G401 (cell line): ENCODE results near the gene SLC51B. TPM values are rescaled to one million over a fixed set of nuclear protein-coding genes. Genes with fewer than 3 reads are reported as not detected.
"Not testable (repeated sequence)": the region's sequence is repeated elsewhere in the genome, so short reads cannot be mapped to it uniquely, and the experiment has no call there.

Experiments
- DNase-seq: peaks from one replicate; pipeline ENCODE4 v3.0.0-alpha.2; 2015; ENCODE audit warnings: low spot score
- in situ Hi-C: cut with HindIII; loops from 2 replicates; pipeline ENCODE4 v1.10.0; 2016; ENCODE audit warnings: low sequenced_read_pairs, mixed read lengths
- total RNA-seq: library from RNA; depleted of rRNA; stranded (reverse); fragments of >200 nt; shearing (Covaris generic); gene quantifications from 2 replicates; pipeline ENCODE4 v1.2.3, GENCODE V29; 2014

The SLC51B gene
- total RNA-seq, 1 experiment from 2014 or later, result not detected

GRCh38 chr15:65060641-65061397 is 15.6 kb downstream of the SLC51B start:
- in situ Hi-C loops, result no loop called here
- peak; percentile 26 for DNase-seq

- DNase-seq, result no peak
- in situ Hi-C loops, result no loop called here
These were observed 16.9 kb downstream of the SLC51B start for GRCh38 chr15:65062061-65062460.

- no peak for DNase-seq
- in situ Hi-C loops, result no loop called here
These were observed 17.5 kb downstream of the SLC51B start for GRCh38 chr15:65062726-65063125.

- no peak for DNase-seq
- in situ Hi-C loops, result no loop called here
These were observed 20.9 kb downstream of the SLC51B start for GRCh38 chr15:65066001-65066634.

- in situ Hi-C loops, result no loop called here
- DNase-seq, result no peak
These were observed 21.6 kb downstream of the SLC51B start for GRCh38 chr15:65066635-65067316.

GRCh38 chr15:65067317-65067644 is 22.1 kb downstream of the SLC51B start:
- in situ Hi-C loops, result no loop called here

DNA sequence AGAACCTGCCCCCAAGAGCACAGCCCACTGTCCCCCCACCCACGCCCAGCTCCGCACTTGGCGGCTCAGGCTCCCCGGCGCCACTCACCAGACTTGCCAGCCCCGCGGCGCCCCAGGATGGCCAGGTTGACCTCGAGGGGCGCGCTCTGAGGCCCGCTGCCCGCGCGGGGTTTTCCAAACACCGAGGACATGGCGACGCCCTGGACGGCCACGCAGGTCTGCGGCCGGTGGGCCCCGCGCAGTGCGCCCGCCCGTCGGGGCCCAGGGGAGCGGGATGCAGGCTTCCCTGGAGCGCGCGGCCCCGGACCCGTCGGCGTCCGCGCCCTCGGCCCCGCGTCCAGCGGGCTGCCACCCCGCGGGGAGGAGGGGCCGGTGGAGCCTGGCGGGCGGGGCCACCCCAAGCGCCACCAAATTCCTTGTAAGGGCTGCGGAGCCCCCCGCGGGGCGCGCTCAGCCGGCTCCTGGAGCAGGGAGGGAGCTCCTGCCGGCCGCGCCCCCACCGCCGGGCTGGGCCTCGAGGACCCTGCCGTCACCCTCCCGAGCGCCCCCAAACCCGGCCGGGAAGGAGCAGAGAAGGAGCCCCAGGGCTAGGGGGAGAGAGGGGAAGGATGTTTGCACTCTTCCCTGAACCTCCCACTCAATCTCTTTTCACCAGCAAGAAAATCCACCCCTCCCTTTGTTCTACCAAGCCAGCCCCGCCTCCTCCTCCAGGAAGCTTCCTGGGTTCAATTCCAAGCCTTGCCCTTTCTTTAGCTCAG is 22.6 kb downstream of the SLC51B start, which contains the start of gene RASL12:
RASL12 (minus strand) TSS at position 347 of the 758 bp plus-strand sequence; CDS start at position 191, 156 bp downstream.
- in situ Hi-C loops, result no loop called here
- no peak for DNase-seq

More at GRCh38 chr15:65067317-65067644, 22.1 kb downstream of the SLC51B start:
- DNase-seq, result no peak

DNA sequence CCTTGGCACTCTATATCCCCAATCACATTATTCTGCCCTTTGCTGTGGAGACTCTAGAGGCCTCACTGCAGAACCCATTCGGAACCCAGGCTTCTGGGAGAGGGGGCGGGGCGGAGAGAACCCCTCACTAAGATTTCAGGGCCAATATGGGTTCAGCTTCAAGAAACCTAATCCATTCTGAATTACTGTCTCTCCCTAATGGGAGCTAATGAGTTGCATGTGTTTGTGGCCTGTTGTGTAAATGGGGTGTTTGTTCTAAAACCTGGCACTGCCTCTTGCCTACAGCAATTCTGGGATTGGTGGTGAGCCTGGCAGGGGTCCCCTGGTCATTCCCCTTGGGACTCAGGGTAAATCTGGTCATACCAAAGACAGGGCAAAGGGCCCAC is 23.2 kb downstream of the SLC51B start:
- in situ Hi-C loops, result no loop called here
- no peak for DNase-seq

DNA sequence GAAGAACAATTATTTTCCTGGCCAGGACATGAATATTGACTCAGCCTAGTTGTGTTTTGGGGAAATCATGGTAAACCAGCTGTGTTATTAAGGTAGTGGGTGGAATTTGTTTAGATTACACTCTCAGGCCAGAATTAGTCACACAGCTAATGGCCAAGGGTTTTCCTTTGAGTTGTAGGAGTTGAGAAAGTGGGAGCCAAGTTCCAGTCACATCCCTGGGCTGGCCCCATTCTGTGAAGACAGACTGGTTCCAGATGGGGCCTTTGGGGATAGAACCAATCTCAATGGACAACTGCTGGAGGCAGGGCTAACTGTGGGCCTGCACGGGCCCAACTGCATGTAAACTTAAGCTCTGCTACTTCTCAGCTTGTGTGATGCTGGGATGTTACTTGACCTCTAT is 24.0 kb downstream of the SLC51B start:
- no peak for DNase-seq
- in situ Hi-C loops, result no loop called here

DNA sequence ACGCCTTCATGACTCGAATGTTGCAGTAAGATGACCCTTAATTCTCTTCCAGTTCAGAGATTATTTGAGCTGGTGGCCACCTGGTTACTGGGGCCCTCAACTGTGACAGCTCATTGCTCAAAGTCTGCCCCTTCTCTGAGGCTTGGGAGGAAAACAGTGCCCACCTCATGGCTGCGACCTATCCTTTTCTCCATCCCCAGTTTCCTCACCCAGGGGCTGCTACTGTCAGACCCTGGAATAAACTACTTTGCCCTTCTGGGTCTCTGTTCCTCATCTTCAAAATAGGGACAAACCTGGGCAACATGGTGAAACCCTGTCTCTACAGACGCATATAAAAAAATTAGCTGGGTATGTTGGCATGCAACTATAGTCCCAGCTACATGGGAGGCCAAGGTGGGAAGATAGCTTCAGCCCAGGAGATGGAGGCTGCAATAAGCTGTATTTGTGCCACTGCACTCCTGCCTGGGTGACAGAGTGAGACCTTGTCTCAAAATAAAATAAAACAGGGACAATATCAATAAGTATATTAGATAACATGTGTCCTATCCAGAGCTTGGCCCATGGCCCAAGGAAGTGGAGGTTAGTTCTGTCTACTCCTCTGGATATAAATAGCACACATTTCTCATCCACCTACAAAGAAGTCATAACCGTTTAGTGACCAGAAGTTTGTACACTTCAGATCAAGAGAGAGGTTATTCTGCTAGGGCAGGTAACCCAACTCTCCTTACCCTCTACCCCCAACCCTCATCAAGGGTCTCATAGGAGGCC is 24.8 kb downstream of the SLC51B start:
- in situ Hi-C loops, result no loop called here
- DNase-seq, result no peak

DNA sequence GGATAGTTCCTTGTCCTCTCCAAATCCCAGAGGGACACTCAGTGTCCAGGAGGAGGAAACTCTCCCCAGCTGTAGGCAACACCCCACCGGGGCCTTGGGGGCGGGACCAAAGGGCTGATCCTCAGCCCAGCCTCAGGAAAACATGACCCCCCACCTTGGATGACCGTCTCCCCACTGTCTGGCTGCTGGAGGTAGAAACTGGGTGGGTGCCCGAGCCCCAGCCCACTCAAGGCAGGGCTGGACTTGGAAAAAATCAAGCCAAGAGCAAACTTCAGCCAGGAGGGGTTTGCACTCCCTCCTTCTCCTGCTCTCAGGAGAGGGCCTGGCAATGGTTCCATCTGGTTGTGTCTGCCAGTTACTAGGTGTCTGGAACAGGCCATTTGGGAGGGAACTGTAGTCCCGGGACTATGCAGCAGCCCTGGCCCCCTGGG is 26.2 kb downstream of the SLC51B start:
- no peak for DNase-seq
- in situ Hi-C loops, result no loop called here

- in situ Hi-C loops, result no loop called here
- DNase-seq, result no peak
These were observed 26.8 kb downstream of the SLC51B start for GRCh38 chr15:65072027-65072426.

DNA sequence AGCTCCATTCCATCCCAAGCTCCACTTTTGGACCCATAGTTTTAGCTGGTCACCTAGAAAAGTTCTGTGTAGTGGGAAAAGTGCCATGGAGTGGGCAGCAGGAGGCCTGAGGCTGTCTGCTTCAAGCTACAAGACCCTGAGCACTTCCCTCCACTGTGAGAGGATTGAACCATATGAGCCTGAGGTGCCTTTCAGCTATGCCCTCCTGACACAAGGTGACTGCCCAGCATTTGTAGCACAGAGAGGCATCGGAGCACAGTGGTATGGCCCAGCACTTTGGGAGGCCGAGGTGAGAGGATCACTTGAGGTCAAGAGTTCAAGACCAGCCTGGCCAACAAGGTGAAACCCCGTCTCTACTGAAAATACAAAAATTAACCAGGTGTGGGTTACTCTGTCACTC is 27.4 kb downstream of the SLC51B start:
- in situ Hi-C loops, result no loop called here
- no peak for DNase-seq

GRCh38 chr15:65074946-65075345 is 29.8 kb downstream of the SLC51B start:
- in situ Hi-C loops, DNase-seq: not testable (repeated sequence)

- DNase-seq, in situ Hi-C loops: not testable (repeated sequence)
These were observed 30.6 kb downstream of the SLC51B start for GRCh38 chr15:65075607-65076395.

DNA sequence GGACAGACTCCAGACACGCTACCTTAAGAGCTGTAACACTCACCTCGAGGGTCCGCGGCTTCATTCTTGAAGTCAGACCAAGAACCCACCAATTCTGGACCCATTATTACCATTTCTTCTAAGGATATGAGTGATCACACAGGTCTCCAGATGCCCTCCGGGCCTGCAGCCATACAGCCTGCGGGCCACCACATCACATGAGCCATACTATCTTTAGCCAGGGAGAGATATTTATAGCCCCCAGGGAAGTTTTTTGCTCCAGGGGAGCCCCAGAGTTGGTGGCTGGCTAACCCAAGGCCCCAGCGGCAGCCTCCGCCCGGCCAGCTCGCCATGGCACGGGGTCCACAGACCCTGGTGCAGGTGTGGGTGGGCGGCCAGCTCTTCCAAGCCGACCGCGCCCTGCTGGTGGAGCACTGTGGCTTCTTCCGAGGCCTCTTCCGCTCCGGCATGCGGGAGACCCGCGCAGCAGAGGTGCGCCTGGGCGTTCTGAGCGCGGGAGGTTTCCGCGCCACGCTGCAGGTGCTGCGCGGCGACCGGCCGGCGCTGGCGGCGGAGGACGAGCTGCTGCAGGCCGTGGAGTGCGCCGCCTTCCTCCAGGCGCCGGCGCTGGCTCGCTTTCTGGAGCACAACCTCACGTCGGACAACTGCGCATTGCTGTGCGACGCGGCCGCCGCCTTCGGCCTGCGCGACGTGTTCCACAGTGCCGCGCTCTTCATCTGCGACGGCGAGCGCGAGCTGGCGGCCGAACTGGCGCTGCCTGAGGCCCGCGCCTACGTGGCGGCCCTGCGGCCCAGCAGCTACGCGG is 31.5 kb downstream of the SLC51B start, which contains the start of gene KBTBD13:
KBTBD13 (plus strand) TSS at position 261 of the 805 bp plus-strand sequence; CDS start at position 331, 70 bp downstream.
- in situ Hi-C loops, result no loop called here
- no peak for DNase-seq

GRCh38 chr15:65077291-65077980 is 32.2 kb downstream of the SLC51B start:
- DNase-seq, result no peak
- in situ Hi-C loops, result no loop called here
